Measurements from ENCODE around the gene TGFBR3. TPM values are rescaled to one million over a fixed set of nuclear protein-coding genes. Genes with fewer than 3 reads are reported as not detected.

The TGFBR3 gene
- total RNA-seq, 1 donor from 2014 or later = 2.5 TPM

DNA sequence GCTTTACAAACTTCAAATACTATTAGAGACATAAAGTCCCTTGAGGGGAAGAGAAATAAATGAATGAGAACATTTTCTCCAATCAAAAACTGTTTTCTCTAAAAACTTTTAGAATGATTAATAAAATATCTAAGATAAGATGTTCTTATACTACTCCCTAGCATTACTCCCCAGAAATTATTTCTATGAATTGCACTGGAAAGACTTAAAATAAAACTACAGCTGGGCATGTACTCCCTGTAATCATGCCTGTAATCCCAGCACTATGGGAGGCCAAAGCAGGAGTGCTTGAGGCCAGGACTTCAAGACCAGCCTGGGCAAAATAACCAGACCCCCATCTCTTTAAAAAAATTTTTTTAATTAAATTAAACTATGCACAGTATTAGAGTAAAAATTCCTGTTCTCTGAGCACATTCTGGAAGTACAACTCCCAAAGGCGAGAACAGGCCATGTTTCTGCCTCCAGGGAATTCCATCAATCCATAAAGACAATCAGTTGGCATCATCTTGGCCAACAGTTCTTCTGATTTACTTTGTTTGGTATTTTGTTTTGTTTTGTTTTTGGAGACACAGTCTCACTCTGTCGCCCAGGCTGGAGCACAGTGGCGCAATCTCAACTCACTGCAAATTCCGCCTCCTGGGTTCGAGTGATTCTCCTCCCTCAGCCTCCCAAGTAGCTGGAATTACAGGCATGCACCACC, 77.9 kb downstream of the TGFBR3 start:
- FAIRE-seq (no peak), DNase-seq (ENCODE audit: low read depth) (no peak)
- Histone ChIP-seq H3K27ac (ENCODE audit: low read depth, low read length) (no peak overlapping the region), H2AFZ (ENCODE audit: low read depth, low read length) (no peak overlapping the region), H3K79me2 (ENCODE audit: insufficient read depth, low read length) (no peaks in the 10 kb centered on the region), H3K9ac (ENCODE audit: low read length) (no peak overlapping the region), H3K36me3 (ENCODE audit: insufficient read depth, low read length) (no peaks in the 10 kb centered on the region), H3K4me2 (ENCODE audit: low read length) (no peak overlapping the region), H3K4me3 (ENCODE audit: insufficient read depth, low read depth, low read length) (no peak overlapping the region), H4K20me1 (ENCODE audit: insufficient read depth, low read length) (no peaks in the 10 kb centered on the region), H3K27me3 (ENCODE audit: insufficient read depth, low read length) (no peaks in the 10 kb centered on the region), H3K4me1 (ENCODE audit: insufficient read depth, low read length) (peaks cover 4% of the 10 kb centered on the region), H3K9me3 (ENCODE audit: insufficient read depth, low read depth, low read length) (no peaks in the 10 kb centered on the region)
- H3K27ac Mint-ChIP-seq (ENCODE audit: unreplicated experiment) = no peak overlapping the region
- no peaks in the 10 kb centered on the region for H3K36me3 Mint-ChIP-seq (ENCODE audit: low read depth, unreplicated experiment)
- H3K27me3 Mint-ChIP-seq (ENCODE audit: low read depth, unreplicated experiment) = peaks cover 5% of the 10 kb centered on the region
- H3K4me1 Mint-ChIP-seq (ENCODE audit: low read depth, unreplicated experiment) = peaks cover 24% of the 10 kb centered on the region
- no peaks in the 10 kb centered on the region for H3K9me3 Mint-ChIP-seq (ENCODE audit: unreplicated experiment)
- TF ChIP-seq EZH2 (IDR thresholded peaks at IDR 0.05; ENCODE audit: insufficient read depth, low read length) (no peak), CTCF (IDR thresholded peaks at IDR 0.05; ENCODE audit: insufficient read depth, low read depth, low read length) (no peak)
- no peak overlapping the region for H3K4me3 Mint-ChIP-seq (ENCODE audit: unreplicated experiment)

DNA sequence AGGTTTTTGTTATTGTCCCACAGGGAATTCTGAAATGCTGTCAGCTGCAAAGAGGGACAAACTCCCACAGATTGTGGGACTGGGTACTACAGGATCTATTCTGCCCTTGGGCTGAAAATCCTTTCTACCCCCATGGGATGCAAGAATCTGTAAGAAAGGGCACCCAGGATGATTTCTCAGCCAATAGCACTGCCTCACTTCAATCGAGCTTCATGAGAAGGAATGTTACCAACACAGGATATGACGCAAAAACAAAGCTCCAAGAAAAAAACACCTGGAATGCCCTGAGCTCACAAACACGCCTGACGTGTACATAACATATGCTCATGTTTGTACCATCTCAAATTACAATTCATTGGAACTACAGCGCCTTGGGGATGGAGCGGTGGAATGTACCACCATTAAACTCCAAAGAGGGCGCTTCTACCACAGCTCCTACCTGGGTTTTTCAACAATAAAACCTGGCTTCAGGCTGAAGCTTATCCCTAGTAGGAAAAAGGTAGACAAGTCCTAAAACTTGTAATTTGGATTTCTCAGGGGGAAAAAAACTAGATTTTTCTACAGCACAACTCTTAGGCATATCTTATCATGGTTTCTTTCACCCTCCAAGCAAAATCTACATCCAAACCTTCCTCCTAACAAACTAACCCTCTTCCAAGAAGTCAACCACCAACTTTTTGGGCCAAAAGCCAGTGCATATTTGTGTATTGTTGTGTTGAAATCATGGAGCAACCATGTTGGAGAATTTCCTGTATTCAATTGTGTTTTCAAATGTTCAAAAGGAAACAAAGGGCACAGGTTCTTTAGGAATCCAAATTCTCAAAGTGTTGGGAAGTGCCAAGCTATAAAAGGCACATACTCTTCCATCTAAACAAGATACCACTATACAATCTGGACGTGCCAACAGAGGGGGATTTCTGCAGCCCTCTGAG, 78.9 kb downstream of the TGFBR3 start:
- H3K4me1 ChIP-seq (ENCODE audit: insufficient read depth, low read length) = peaks cover 4% of the 10 kb centered on the region
- H3K4me2 ChIP-seq (ENCODE audit: low read length) = no peak overlapping the region
- H3K4me3 ChIP-seq (ENCODE audit: insufficient read depth, low read depth, low read length) = no peak overlapping the region
- no peaks in the 10 kb centered on the region for H4K20me1 ChIP-seq (ENCODE audit: insufficient read depth, low read length)
- Mint-ChIP-seq H3K27me3 (ENCODE audit: low read depth, unreplicated experiment) (peaks cover 9% of the 10 kb centered on the region), H3K36me3 (ENCODE audit: low read depth, unreplicated experiment) (peaks cover 3% of the 10 kb centered on the region), H3K9me3 (ENCODE audit: unreplicated experiment) (no peaks in the 10 kb centered on the region), H3K27ac (ENCODE audit: unreplicated experiment) (no peak overlapping the region), H3K4me3 (ENCODE audit: unreplicated experiment) (no peak overlapping the region), H3K4me1 (ENCODE audit: low read depth, unreplicated experiment) (peaks cover 24% of the 10 kb centered on the region)
- H3K9ac ChIP-seq (ENCODE audit: low read length) = no peak overlapping the region
- H3K27ac ChIP-seq (ENCODE audit: low read depth, low read length) = no peak overlapping the region
- no peaks in the 10 kb centered on the region for H3K36me3 ChIP-seq (ENCODE audit: insufficient read depth, low read length)
- H3K79me2 ChIP-seq (ENCODE audit: insufficient read depth, low read length) = no peaks in the 10 kb centered on the region
- H2AFZ ChIP-seq (ENCODE audit: low read depth, low read length) = no peak overlapping the region
- FAIRE-seq (no peak), DNase-seq (ENCODE audit: low read depth) (peak; percentile 66)
- H3K27me3 ChIP-seq (ENCODE audit: insufficient read depth, low read length) = no peaks in the 10 kb centered on the region
- TF ChIP-seq EZH2 (IDR thresholded peaks at IDR 0.05; ENCODE audit: insufficient read depth, low read length) = no peak
- TF ChIP-seq CTCF (IDR thresholded peaks at IDR 0.05; ENCODE audit: insufficient read depth, low read depth, low read length) = no peak
- no peaks in the 10 kb centered on the region for H3K9me3 ChIP-seq (ENCODE audit: insufficient read depth, low read depth, low read length)

Data from astrocyte (in vitro differentiated cells and primary cell).